ENCODE data around the gene RPL7L1. TPM values are rescaled to one million over a fixed set of nuclear protein-coding genes. Genes with fewer than 3 reads are reported as not detected.

RPL7L1 gene
- total RNA-seq, 1 donor from 2014 or later = 82.8 TPM

GRCh38 chr6:42860481-42860880, 18.9 kb upstream of the RPL7L1 start:
- H3K4me3 Mint-ChIP-seq (ENCODE audit: low read depth) = no peak overlapping the region
- peaks cover 20% of the 10 kb centered on the region for H3K36me3 Mint-ChIP-seq (ENCODE audit: insufficient read depth)
- no peaks in the 10 kb centered on the region for H3K4me1 Mint-ChIP-seq (ENCODE audit: low read depth)
- DNase-seq (ENCODE audit: low spot score, unreplicated experiment) = no peak
- no peaks in the 10 kb centered on the region for H3K9me3 Mint-ChIP-seq (ENCODE audit: low read depth)
- H3K27me3 Mint-ChIP-seq = no peaks in the 10 kb centered on the region
- H3K27ac Mint-ChIP-seq = no peak overlapping the region
- TF ChIP-seq, protein P1, sequence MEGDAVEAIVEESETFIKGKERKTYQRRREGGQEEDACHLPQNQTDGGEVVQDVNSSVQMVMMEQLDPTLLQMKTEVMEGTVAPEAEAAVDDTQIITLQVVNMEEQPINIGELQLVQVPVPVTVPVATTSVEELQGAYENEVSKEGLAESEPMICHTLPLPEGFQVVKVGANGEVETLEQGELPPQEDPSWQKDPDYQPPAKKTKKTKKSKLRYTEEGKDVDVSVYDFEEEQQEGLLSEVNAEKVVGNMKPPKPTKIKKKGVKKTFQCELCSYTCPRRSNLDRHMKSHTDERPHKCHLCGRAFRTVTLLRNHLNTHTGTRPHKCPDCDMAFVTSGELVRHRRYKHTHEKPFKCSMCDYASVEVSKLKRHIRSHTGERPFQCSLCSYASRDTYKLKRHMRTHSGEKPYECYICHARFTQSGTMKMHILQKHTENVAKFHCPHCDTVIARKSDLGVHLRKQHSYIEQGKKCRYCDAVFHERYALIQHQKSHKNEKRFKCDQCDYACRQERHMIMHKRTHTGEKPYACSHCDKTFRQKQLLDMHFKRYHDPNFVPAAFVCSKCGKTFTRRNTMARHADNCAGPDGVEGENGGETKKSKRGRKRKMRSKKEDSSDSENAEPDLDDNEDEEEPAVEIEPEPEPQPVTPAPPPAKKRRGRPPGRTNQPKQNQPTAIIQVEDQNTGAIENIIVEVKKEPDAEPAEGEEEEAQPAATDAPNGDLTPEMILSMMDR (IDR thresholded peaks at IDR 0.05; ENCODE audit: unreplicated experiment) = no peak

- Mint-ChIP-seq H3K36me3 (ENCODE audit: insufficient read depth) (peaks cover 15% of the 10 kb centered on the region), H3K27me3 (no peaks in the 10 kb centered on the region), H3K9me3 (ENCODE audit: low read depth) (no peaks in the 10 kb centered on the region), H3K27ac (peak overlapping the region; percentile 60), H3K4me3 (ENCODE audit: low read depth) (no peak overlapping the region), H3K4me1 (ENCODE audit: low read depth) (no peaks in the 10 kb centered on the region)
- TF ChIP-seq, protein P1 (IDR thresholded peaks at IDR 0.05; ENCODE audit: unreplicated experiment) = no peak
- DNase-seq (ENCODE audit: low spot score, unreplicated experiment) = no peak
These were observed 14.8 kb upstream of the RPL7L1 start for GRCh38 chr6:42864602-42865001.

- H3K9me3 Mint-ChIP-seq (ENCODE audit: low read depth) = no peaks in the 10 kb centered on the region
- H3K27me3 Mint-ChIP-seq = no peaks in the 10 kb centered on the region
- no peak overlapping the region for H3K4me3 Mint-ChIP-seq (ENCODE audit: low read depth)
- peak overlapping the region; percentile 23 for H3K27ac Mint-ChIP-seq
- TF ChIP-seq, protein P1 (IDR thresholded peaks at IDR 0.05; ENCODE audit: unreplicated experiment) = no peak
- H3K4me1 Mint-ChIP-seq (ENCODE audit: low read depth) = no peaks in the 10 kb centered on the region
- peaks cover 3% of the 10 kb centered on the region for H3K36me3 Mint-ChIP-seq (ENCODE audit: insufficient read depth)
- DNase-seq (ENCODE audit: low spot score, unreplicated experiment) = no peak
These were observed 9.1 kb upstream of the RPL7L1 start for GRCh38 chr6:42870145-42870936.

DNA sequence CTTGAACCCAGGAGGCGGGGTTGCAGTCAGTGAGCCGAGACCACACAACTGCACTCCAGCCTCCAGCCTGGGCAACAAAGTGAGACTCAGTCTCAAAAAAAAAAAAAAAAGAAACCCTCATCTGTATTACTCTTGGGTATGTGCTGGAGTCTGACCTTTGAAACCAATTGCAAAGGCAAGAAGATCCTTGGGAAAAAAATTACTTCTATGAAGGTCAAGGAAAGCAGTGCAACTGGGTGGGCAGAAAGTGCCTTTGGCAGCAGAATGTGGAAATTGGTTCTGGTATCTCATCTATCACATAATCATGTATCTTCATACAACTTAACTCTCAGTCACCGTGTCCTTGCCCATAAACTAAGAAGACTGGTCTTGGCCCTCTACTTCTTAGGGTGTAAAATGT, 7.7 kb upstream of the RPL7L1 start:
- DNase-seq (ENCODE audit: low spot score, unreplicated experiment) = no peak
- Mint-ChIP-seq H3K36me3 (ENCODE audit: insufficient read depth) (no peaks in the 10 kb centered on the region), H3K27me3 (no peaks in the 10 kb centered on the region), H3K4me1 (ENCODE audit: low read depth) (no peaks in the 10 kb centered on the region), H3K9me3 (ENCODE audit: low read depth) (no peaks in the 10 kb centered on the region), H3K4me3 (ENCODE audit: low read depth) (no peak overlapping the region), H3K27ac (no peak overlapping the region)
- TF ChIP-seq, protein P1 (IDR thresholded peaks at IDR 0.05; ENCODE audit: unreplicated experiment) = no peak

- no peaks in the 10 kb centered on the region for H3K4me1 Mint-ChIP-seq (ENCODE audit: low read depth)
- no peaks in the 10 kb centered on the region for H3K9me3 Mint-ChIP-seq (ENCODE audit: low read depth)
- DNase-seq (ENCODE audit: low spot score, unreplicated experiment) = no peak
- TF ChIP-seq, protein P1 (IDR thresholded peaks at IDR 0.05; ENCODE audit: unreplicated experiment) = no peak
- H3K36me3 Mint-ChIP-seq (ENCODE audit: insufficient read depth) = no peaks in the 10 kb centered on the region
- H3K27me3 Mint-ChIP-seq = no peaks in the 10 kb centered on the region
- no peak overlapping the region for H3K27ac Mint-ChIP-seq
- H3K4me3 Mint-ChIP-seq (ENCODE audit: low read depth) = no peak overlapping the region
These were observed 6.1 kb upstream of the RPL7L1 start for GRCh38 chr6:42873313-42873712.
